Activated CD4-positive, CD25-positive, alpha-beta regulatory T cell treated with anti-CD3 and anti-CD28 coated beads, Interleukin-2, amount 50 U/mL, for 24 hours (primary cell): Measurements from ENCODE around the gene MAB21L4.

ENCODE experiments used
- ATAC-seq, 2 donors: fragments of 150-1000 bp; cut with Tn5 transposase; one replicate each; pipeline ENCODE4 v1.10.0; 2021; ENCODE audit warnings: mild to moderate bottlenecking in 1 of 2, moderate library complexity in 1 of 2

MAB21L4 gene

DNA sequence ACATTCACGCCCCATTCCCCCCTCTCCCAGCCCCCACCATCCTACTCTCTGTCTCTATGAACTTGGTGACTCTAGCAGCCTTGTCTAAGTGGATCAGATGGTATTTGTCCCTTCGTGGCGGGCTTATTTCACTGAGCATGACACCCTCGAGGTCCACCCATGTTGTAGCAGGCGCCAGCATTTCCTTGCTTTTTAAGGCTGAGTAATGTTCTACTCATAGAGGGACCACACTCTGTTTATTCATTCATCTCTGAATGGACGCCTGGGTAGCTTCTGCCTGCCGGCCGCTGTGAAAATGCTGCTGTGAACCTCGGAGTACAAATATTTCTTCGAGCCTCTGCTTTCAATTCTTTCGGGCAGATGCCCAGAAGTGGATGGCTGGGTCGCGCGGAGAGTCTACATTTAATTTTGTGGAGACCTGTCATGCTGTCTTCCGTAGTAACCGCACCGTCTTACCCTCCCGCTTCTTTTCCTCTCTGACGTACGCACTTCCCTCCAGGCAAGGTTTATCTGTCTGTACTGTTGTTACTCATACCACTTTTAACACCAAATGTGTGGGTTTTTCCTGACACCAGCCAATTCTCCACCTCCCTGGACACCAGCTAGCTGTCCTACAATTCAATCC lies 15.8 kb upstream of the MAB21L4 start:
- ATAC-seq = no peak

GRCh38 chr2:240909216-240909974 lies 13.4 kb upstream of the MAB21L4 start:
- no peak for ATAC-seq

- ATAC-seq = no peak
Measured at GRCh38 chr2:240906911-240907590, 11.1 kb upstream of the MAB21L4 start.

- ATAC-seq = no peak
Measured at GRCh38 chr2:240906141-240906910, 10.4 kb upstream of the MAB21L4 start, which contains the start of gene CROCC2. CROCC2 (plus strand) TSS chr2:240906336; CDS start chr2:240906514, 178 bp downstream.

GRCh38 chr2:240905176-240905781 lies 9.3 kb upstream of the MAB21L4 start:
- no peak for ATAC-seq

DNA sequence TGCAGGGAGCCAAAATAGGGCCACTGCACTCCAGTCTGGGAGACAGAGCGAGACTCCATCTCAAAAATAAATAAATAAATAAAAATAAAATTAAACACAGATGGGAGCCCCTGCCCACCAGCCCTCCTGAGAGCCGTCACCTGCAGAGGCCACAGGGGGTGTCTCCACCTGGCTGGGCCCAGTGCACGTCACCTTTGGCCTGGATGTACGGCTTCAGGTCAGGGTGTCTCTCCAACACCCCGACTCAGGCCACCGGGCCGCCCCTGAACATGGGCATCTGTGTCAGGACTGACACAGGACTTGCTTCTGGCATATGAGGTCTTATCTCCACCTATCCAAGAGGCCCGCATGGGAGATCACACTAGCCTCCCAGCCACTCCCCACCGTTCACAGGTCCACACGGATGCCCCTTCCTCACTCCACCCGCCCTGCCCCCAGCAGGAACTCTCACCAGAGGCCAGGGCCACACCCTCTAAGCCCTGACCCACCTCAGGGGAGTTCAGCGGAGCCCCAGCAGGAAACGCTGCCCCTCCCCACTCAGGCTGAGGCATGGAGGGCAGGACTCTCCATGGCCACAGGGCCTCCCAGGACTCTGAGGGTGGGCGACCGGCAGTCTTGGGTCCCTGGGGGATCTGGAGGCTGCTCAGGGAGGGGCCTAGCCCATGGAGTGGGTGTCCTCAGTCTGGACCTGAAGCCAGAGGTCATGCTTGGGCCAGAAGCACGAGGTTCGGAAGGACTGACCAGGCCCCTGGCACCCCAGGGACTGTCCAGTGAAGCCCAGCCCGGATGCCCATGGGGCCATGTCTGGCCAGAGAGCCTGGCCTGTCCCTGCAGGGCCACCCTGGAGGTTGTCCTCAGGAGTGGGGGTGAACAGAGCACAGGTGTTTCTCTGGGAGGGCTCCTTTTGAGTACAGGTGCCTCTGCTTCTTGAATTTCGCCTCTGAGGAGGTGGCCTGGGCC lies 8.5 kb upstream of the MAB21L4 start:
- no peak for ATAC-seq

- ATAC-seq = no peak
Measured at GRCh38 chr2:240903191-240904060, 7.5 kb upstream of the MAB21L4 start.

- no peak for ATAC-seq
Measured at GRCh38 chr2:240902615-240903041, 6.7 kb upstream of the MAB21L4 start.

- no peak for ATAC-seq
Measured at GRCh38 chr2:240901986-240902614, 6.1 kb upstream of the MAB21L4 start.

DNA sequence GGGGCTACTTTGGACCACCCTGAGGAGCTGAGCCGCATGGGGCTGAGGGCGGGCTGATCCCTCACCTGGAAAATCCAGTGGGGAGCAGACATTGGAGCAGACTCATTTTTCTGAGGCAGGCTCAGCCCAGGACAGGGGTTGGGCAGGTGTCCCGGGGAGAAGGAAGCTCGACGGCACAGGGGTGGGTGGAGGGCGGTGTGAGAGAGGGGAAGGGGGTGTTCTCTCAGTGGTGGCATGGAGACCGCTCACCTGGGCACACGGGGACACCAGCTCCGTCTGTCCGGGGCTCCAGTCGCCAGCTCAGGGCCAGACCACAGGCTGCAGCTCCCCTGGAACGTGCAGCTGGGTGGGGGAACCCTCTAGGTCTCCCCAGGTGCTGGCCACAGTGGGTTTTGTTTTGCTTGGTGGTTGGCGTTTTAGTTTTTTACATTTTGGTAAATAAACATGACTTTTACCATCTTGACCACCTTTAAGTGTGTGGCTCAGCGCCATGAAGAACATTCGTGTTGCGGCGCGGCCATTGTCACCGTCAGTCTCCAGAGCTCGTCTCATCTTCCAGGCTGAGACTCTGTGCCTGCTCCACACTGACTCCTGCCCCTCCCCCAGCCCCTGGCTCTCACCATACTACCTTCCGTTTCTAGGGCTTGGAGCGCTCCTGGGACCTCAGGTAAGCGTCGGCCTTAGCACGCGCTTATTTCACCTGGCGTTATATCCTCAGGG lies 4.3 kb upstream of the MAB21L4 start:
- no peak for ATAC-seq

GRCh38 chr2:240899468-240899865 lies 3.5 kb upstream of the MAB21L4 start:
- ATAC-seq = no peak

- ATAC-seq = no peak
Measured at GRCh38 chr2:240898731-240899467, 2.9 kb upstream of the MAB21L4 start.

DNA sequence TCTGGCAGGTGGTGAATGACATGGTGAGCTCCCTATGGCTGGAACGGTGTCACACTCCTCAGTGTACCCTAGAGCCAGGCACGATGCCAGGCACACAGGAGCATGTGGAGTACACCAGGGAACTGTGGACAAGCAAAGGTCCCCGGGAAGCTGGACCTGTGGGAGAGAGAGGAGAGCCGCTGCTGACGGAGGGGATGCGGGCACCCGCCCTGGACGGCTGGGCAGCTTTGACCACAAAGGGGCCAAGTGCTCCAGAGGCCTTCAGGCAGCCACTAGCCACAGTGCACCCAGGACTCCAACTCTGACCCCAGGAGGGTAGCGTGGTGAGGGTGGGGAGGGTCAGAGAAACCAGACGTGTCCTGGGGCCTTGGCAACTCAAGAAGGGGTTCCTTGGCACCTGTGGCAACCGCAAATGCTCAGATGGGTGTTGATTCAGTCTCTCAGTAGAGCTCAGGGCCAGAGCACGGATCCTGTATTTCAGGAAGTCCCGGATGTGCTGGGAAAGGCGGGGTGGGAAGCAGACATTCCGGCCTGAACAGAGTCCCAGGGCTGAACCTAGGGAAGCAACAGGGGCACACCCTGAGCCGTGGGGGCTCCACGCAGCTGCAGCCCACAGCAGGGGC lies 2.3 kb upstream of the MAB21L4 start:
- ATAC-seq = no peak

GRCh38 chr2:240896871-240897692 lies 1.1 kb upstream of the MAB21L4 start:
- ATAC-seq = no peak

- ATAC-seq = no peak
Measured at GRCh38 chr2:240896394-240896793, 438 bp upstream of the MAB21L4 start.

- ATAC-seq = no peak
Measured at GRCh38 chr2:240894836-240895558, 959 bp downstream of the MAB21L4 start.
